SK-N-SH (cell line): ENCODE data around the gene RASGRP4. TPM values are rescaled to one million over a fixed set of nuclear protein-coding genes. Genes with fewer than 3 reads are reported as not detected.

ENCODE experiments used
- CTCF ChIA-PET: fragments of 300-600, 350-600 bp; formaldehyde crosslinking; extraction: SDS; loops from one replicate; lab custom pipeline; 2021; lab: Yijun Ruan, JAX
- POLR2A ChIA-PET: fragments of 350-600 bp; sonication (Branson Sonifier 250); formaldehyde crosslinking; extraction: SDS; loops from one replicate; lab custom pipeline; 2020; ENCODE audit warnings: antibody characterized with exemption, inconsistent platforms; lab: Yijun Ruan, JAX
- DNase-seq: peaks from one replicate; pipeline ENCODE4 v3.0.0; 2012
- H2AFZ ChIP-seq: fragments of 200-600 bp; sonication (generic); 2 replicates; pipeline ENCODE4 v1.8.1; 2016; ENCODE audit warnings: antibody characterized with exemption, mild to moderate bottlenecking, low read depth
- H3F3A ChIP-seq: fragments of 200-600 bp; sonication (generic); replicated peaks from 2 replicates; pipeline ENCODE3; 2016; ENCODE audit warnings: antibody characterized with exemption, mild to moderate bottlenecking; ENCODE audit not compliant: insufficient read depth
- H3K27ac ChIP-seq, 2 experiments: fragments of 200-500 bp in 1 of 2; fragments of 200-600 bp in 1 of 2; sonication (Bioruptor generic) in 1 of 2; sonication (generic), shearing (Covaris generic) in 1 of 2; 2 replicates each; pipeline versions ENCODE4 v1.5.1 to v1.6.1; 2014 to 2016; ENCODE audit warnings: low read depth in 2 of 2, inconsistent platforms in 1 of 2, low read length in 1 of 2, mild to moderate bottlenecking in 1 of 2, mixed read lengths in 1 of 2
- H3K27me3 ChIP-seq: fragments of 200-600 bp; sonication (generic), shearing (Covaris generic); 2 replicates; pipeline ENCODE4 v1.6.1; 2016; ENCODE audit warnings: mixed run types; ENCODE audit not compliant: insufficient read depth
- H3K36me3 ChIP-seq, 2 experiments: fragments of 200-500 bp in 1 of 2; fragments of 200-600 bp in 1 of 2; sonication (Bioruptor generic) in 1 of 2; sonication (generic) in 1 of 2; replicated peaks in 1 of 2; 2 replicates each; pipeline versions ENCODE3 to v1.5.1; 2014 to 2016; ENCODE audit warnings: low read length in 1 of 2, mild to moderate bottlenecking in 1 of 2; ENCODE audit not compliant: insufficient read depth in 2 of 2, control insufficient read depth in 1 of 2
- H3K4me1 ChIP-seq, 2 experiments: fragments of 200-500 bp in 1 of 2; fragments of 200-600 bp in 1 of 2; sonication (Bioruptor generic) in 1 of 2; sonication (generic), shearing (Covaris generic) in 1 of 2; 2 replicates each; pipeline versions ENCODE4 v1.5.1 to v1.6.1; 2014 to 2016; ENCODE audit warnings: low read depth in 1 of 2, low read length in 1 of 2, mixed run types in 1 of 2; ENCODE audit not compliant: insufficient read depth in 2 of 2, control insufficient read depth in 1 of 2
- H3K4me2 ChIP-seq: fragments of 200-600 bp; sonication (generic), shearing (Covaris generic); 2 replicates; pipeline ENCODE4 v1.6.1; 2017; ENCODE audit warnings: mixed run types
- H3K4me3 ChIP-seq, 2 experiments: fragments of 200-500 bp in 1 of 2; fragments of 200-600 bp in 1 of 2; sonication (Bioruptor generic) in 1 of 2; sonication (generic), shearing (Covaris generic) in 1 of 2; 2 replicates each; pipeline versions ENCODE4 v1.5.1 to v1.8.1; 2014 to 2016; ENCODE audit warnings: low read depth in 2 of 2, inconsistent platforms in 1 of 2, low read length in 1 of 2, mild to moderate bottlenecking in 1 of 2, mixed read lengths in 1 of 2, moderate library complexity in 1 of 2
- H3K79me2 ChIP-seq: fragments of 200-600 bp; sonication (generic); 2 replicates; pipeline ENCODE4 v1.8.1; 2017; ENCODE audit warnings: mild to moderate bottlenecking; ENCODE audit not compliant: insufficient read depth
- H3K9ac ChIP-seq: fragments of 200-600 bp; sonication (generic); 2 replicates; pipeline ENCODE4 v1.6.1; 2017; ENCODE audit warnings: mixed run types
- H3K9me2 ChIP-seq: fragments of 200-600 bp; sonication (generic); 2 replicates; pipeline ENCODE4 v1.6.1; 2017; ENCODE audit warnings: mixed run types
- H3K9me3 ChIP-seq: fragments of 200-600 bp; sonication (generic); 2 replicates; pipeline ENCODE4 v1.6.1; 2017; ENCODE audit warnings: mixed run types, mild to moderate bottlenecking, moderate library complexity
- H4K20me1 ChIP-seq: fragments of 200-600 bp; sonication (generic); 2 replicates; pipeline ENCODE4 v1.6.1; 2017; ENCODE audit warnings: mild to moderate bottlenecking, mixed run types; ENCODE audit not compliant: insufficient read depth
- CTCF ChIP-seq: fragments of 200-600 bp; sonication (generic); IDR thresholded peaks from 2 replicates; pipeline ENCODE4 v1.6.1; 2017; ENCODE audit warnings: antibody characterized with exemption, mild to moderate bottlenecking, moderate library complexity
- EZH2phosphoT487 ChIP-seq: fragments of 200-600 bp; sonication (generic); IDR thresholded peaks from 2 replicates; pipeline ENCODE4 v1.6.1; 2017; ENCODE audit warnings: low read depth, mixed run types, mild to moderate bottlenecking, antibody characterized with exemption, moderate library complexity, borderline replicate concordance
- FOSL2 ChIP-seq: IDR thresholded peaks from 2 replicates; pipeline ENCODE4 v1.4.0; 2012; ENCODE audit warnings: low read depth, mild to moderate bottlenecking, moderate library complexity, borderline replicate concordance
- FOXM1 ChIP-seq: IDR thresholded peaks from 2 replicates; pipeline ENCODE4 v1.4.0; 2012; ENCODE audit warnings: low read depth, mild to moderate bottlenecking
- GABPA ChIP-seq: IDR thresholded peaks from 2 replicates; pipeline ENCODE4 v1.4.0; 2012; ENCODE audit warnings: low read depth, mild to moderate bottlenecking
- GATA2 ChIP-seq: sonication (generic); formaldehyde crosslinking; IDR thresholded peaks from 2 replicates; pipeline ENCODE4 v1.5.0; 2020; ENCODE audit warnings: mild to moderate bottlenecking, missing genetic modification reagents
- IRF3 ChIP-seq: fragments of 150-350 bp; IDR thresholded peaks from 2 replicates; pipeline ENCODE4 v1.6.1; 2016; ENCODE audit warnings: mild to moderate bottlenecking, low read depth, low read length
- NFIC ChIP-seq: IDR thresholded peaks from 2 replicates; pipeline ENCODE4 v1.4.0; 2012; ENCODE audit warnings: borderline replicate concordance
- RFX5 ChIP-seq: IDR thresholded peaks from 2 replicates; pipeline ENCODE4 v1.6.1; 2012; ENCODE audit warnings: mild to moderate bottlenecking, improper control_type of control experiment, low read length
- SIN3A ChIP-seq: IDR thresholded peaks from 2 replicates; pipeline ENCODE4 v1.6.1; 2012; ENCODE audit warnings: low read depth, mild to moderate bottlenecking, low read length, moderate library complexity, borderline replicate concordance
- TAF1 ChIP-seq: IDR thresholded peaks from 2 replicates; pipeline ENCODE4 v1.6.1; 2012; ENCODE audit warnings: low read depth, mild to moderate bottlenecking, low read length, moderate library complexity, borderline replicate concordance
- TCF12 ChIP-seq: IDR thresholded peaks from 2 replicates; pipeline ENCODE4 v1.4.0; 2012
- TEAD4 ChIP-seq: IDR thresholded peaks from 2 replicates; pipeline ENCODE4 v1.4.0; 2012; ENCODE audit warnings: mild to moderate bottlenecking, borderline replicate concordance; ENCODE audit not compliant: insufficient read depth
- WGBS: methylation state at CpG from one replicate; pipeline ENCODE4 v1.1.6; 2017; ENCODE audit warnings: low lambda C conversion rate; 5-methylcytosine and 5-hydroxymethylcytosine counted together
- polyA plus RNA-seq, 3 experiments: library from polyadenylated mRNA; depleted of rRNA; stranded (reverse); fragments of >200 nt; gene quantifications; 2 replicates each; pipeline ENCODE4 v1.2.3, GENCODE V29; 2012

The RASGRP4 gene
- polyA plus RNA-seq, 1 of the 3 experiments (the other 2 are of a cell fraction): not detected

GRCh38 chr19:38402967-38403674 is 22.9 kb downstream of the RASGRP4 start, which contains the start of gene FAM98C (continued):
- TF ChIP-seq EZH2phosphoT487 (no peak), TAF1 (peak; percentile 56), GABPA (no peak), GATA2 (CRISPR knock-in tag) (no peak), CTCF (peak; percentile 82), NFIC (no peak), SIN3A (peak; percentile 9; the same call in 1 of the 2 replicates), IRF3 (no peak; the same call in 1 of the 2 replicates)
- TF ChIP-seq, all 33 proteins: peak for 13

GRCh38 chr19:38402623-38402966 is 23.4 kb downstream of the RASGRP4 start:
- CTCF ChIA-PET: interaction anchor here (0.6 to 3.2 kb wide), 62 partner anchors 9 to 730 kb away, joined by 3 to 52 read pairs (median 4); partner anchors contain the start of genes ACTN4, CCER2, EIF3K and GGN
- peak overlapping the region; percentile 39 to 47; a peak in 3 of 4 replicates for H3K27ac ChIP-seq
- TF ChIP-seq FOXM1 (no peak), FOSL2 (no peak), SIN3A (peak; percentile 68; the same call in 1 of the 2 replicates), IRF3 (no peak), RFX5 (no peak), TAF1 (no peak), TCF12 (no peak), TEAD4 (no peak)
- TF ChIP-seq, all 33 proteins: peak for 1

More at GRCh38 chr19:38402623-38402966, 23.4 kb downstream of the RASGRP4 start:
- POLR2A ChIA-PET: interaction anchor here (1.3 to 5.1 kb wide), 3 partner anchors 14 to 232 kb away, joined by 3 to 30 read pairs (median 4); partner anchors contain the start of genes EIF3K, GGN and SPRED3
- 5% methylated on average over 17 of the region's 18 CpGs for WGBS
- Histone ChIP-seq H3K9ac (peak overlapping the region; percentile 43; the same call in 1 of the 2 replicates), H3K36me3 (peaks cover 0 to 4% of the 10 kb centered on the region in 2 experiments), H3F3A (peaks cover 8% of the 10 kb centered on the region), H3K27me3 (no peaks in the 10 kb centered on the region), H3K9me3 (no peaks in the 10 kb centered on the region), H3K4me3 (peak overlapping the region; percentile 39 to 93), H3K4me2 (peak overlapping the region; percentile 95), H4K20me1 (no peaks in the 10 kb centered on the region), H3K79me2 (peaks cover 6% of the 10 kb centered on the region; the same call in 1 of the 2 replicates), H3K9me2 (no peaks in the 10 kb centered on the region), H3K4me1 (no peaks in the 10 kb centered on the region; a peak in 1 of 4 replicates), H2AFZ (peak overlapping the region; percentile 82; the same call in 1 of the 2 replicates)
- DNase-seq: no peak
